ENCODE measurements around the gene HRNR. TPM values are rescaled to one million over a fixed set of nuclear protein-coding genes. Genes with fewer than 3 reads are reported as not detected.

HRNR gene
- total and polyA plus RNA-seq, 11 donors = 0.04 TPM; not detected in 10

GRCh38 chr1:152198982-152199381 is 25.0 kb downstream of the HRNR start:
- H3K4me3 ChIP-seq = no peak overlapping the region
- no peaks in the 10 kb centered on the region for H3K36me3 ChIP-seq
- no peak for TF ChIP-seq CTCF (IDR thresholded peaks at IDR 0.05)
- TF ChIP-seq POLR2A (IDR thresholded peaks at IDR 0.05) = no peak
- ATAC-seq (no peak), DNase-seq (no peak)
- peaks cover 0 to 6% (median 0%) of the 10 kb centered on the region in 12 donors for H3K9me3 ChIP-seq
- H3K27ac ChIP-seq = no peak overlapping the region
- no peaks in the 10 kb centered on the region for H3K4me1 ChIP-seq
- intact Hi-C loops (cut with DNase I) = loop anchor here in 1 of 10 donors (10.0 kb wide), 1 partner anchor 146 kb away; no protein-coding TSS in a partner anchor
- H3K27me3 ChIP-seq = peaks cover 0 to 7% (median 0%) of the 10 kb centered on the region in 9 donors

- peaks cover 0 to 6% (median 0%) of the 10 kb centered on the region in 12 donors for H3K9me3 ChIP-seq
- no peak for DNase-seq
- no peak for ATAC-seq
- H3K36me3 ChIP-seq = no peaks in the 10 kb centered on the region
- intact Hi-C loops (cut with DNase I) = loop anchor here in 1 of 10 donors (10.0 kb wide), 1 partner anchor 147 kb away; no protein-coding TSS in a partner anchor
- no peak for TF ChIP-seq POLR2A (IDR thresholded peaks at IDR 0.05)
- no peak for TF ChIP-seq CTCF (IDR thresholded peaks at IDR 0.05)
- H3K4me3 ChIP-seq = no peak overlapping the region
- H3K4me1 ChIP-seq = no peaks in the 10 kb centered on the region
- peaks cover 0 to 7% (median 0%) of the 10 kb centered on the region in 9 donors for H3K27me3 ChIP-seq
- H3K27ac ChIP-seq = no peak overlapping the region
Observed at GRCh38 chr1:152197361-152197941, 26.5 kb downstream of the HRNR start.

GRCh38 chr1:152191711-152192110 is 32.3 kb downstream of the HRNR start:
- peaks cover 0 to 6% (median 0%) of the 10 kb centered on the region in 12 donors for H3K9me3 ChIP-seq
- peaks cover 0 to 10% (median 0%) of the 10 kb centered on the region in 12 donors for H3K4me1 ChIP-seq
- intact Hi-C loops (cut with DNase I) = loop anchor here in 3 of 10 donors (5.0 to 10.0 kb wide), 3 partner anchors 153 to 266 kb away; no protein-coding TSS in a partner anchor
- no peak overlapping the region for H3K4me3 ChIP-seq
- no peaks in the 10 kb centered on the region for H3K36me3 ChIP-seq
- H3K27ac ChIP-seq = no peak overlapping the region
- DNase-seq = no peak
- H3K27me3 ChIP-seq = no peaks in the 10 kb centered on the region
- no peak for TF ChIP-seq POLR2A (IDR thresholded peaks at IDR 0.05)
- no peak for TF ChIP-seq CTCF (IDR thresholded peaks at IDR 0.05)
- ATAC-seq = no peak

- Histone ChIP-seq H3K36me3 (no peaks in the 10 kb centered on the region), H3K27me3 (no peaks in the 10 kb centered on the region), H3K27ac (no peak overlapping the region), H3K9me3 (peaks cover 0 to 6% (median 0%) of the 10 kb centered on the region in 12 donors), H3K4me3 (no peak overlapping the region), H3K4me1 (peaks cover 0 to 10% (median 0%) of the 10 kb centered on the region in 12 donors)
- DNase-seq (no peak), ATAC-seq (no peak)
- intact Hi-C loops (cut with DNase I) = loop anchor here in 3 of 10 donors (5.0 to 10.0 kb wide), 3 partner anchors 154 to 266 kb away; no protein-coding TSS in a partner anchor
- WGBS, 4 donors = 84 to 90% (median 88%) methylated on average over 5 of the region's 5 CpGs
- TF ChIP-seq CTCF (IDR thresholded peaks at IDR 0.05) (no peak), POLR2A (IDR thresholded peaks at IDR 0.05) (no peak)
Observed at GRCh38 chr1:152191260-152191659, 32.7 kb downstream of the HRNR start.
